Spleen (tissue), 7 donors: Measurements from ENCODE around the gene TENT5A.

Experiments
- CTCF ChIP-seq, 11 experiments: fragments of 200-600 bp in 7 of 11; fragments of 450-650 bp in 4 of 11; sonication (generic) in 4 of 11; IDR thresholded peaks in 8 of 11; conservative IDR thresholded peaks in 3 of 11; 1 replicate in 7 of 11; 2 replicates in 4 of 11; pipeline versions ENCODE4 v1.4.0 to v1.8.0; 2016 to 2021; ENCODE audit warnings: antibody characterized with exemption in 11 of 11, inconsistent platforms in 4 of 11, mild to moderate bottlenecking in 1 of 11
- POLR2A ChIP-seq, 3 donors: fragments of 450-650 bp; IDR thresholded peaks; one replicate each; pipeline ENCODE4 v1.5.1; 2017; ENCODE audit warnings: antibody characterized with exemption in 3 of 3, mild to moderate bottlenecking in 1 of 3
- donor health status: DM: no; HTN: no; CAD: no; lungs with moderate emphysema.
- donor health status: DM: no; HTN: no; CAD: no.
- donor health status: DM: no; HTN: no; CAD: no.

- TF ChIP-seq POLR2A (IDR thresholded peaks at IDR 0.05) (no peak), CTCF (IDR thresholded peaks at IDR 0.05 in 8 of 11, conservative IDR thresholded peaks at IDR 0.05 in 3 of 11) (no peak)
Measured at GRCh38 chr6:81793821-81794475, 41.5 kb upstream of the TENT5A start.
